ENCODE measurements around the gene DSG3.
A peak's percentile ranks its signal among the peaks of the same experiment; 100 is the strongest.
"Not testable (repeated sequence)": the region's sequence is repeated elsewhere in the genome, so short reads cannot be mapped to it uniquely, and the experiment has no call there.

The DSG3 gene

DNA sequence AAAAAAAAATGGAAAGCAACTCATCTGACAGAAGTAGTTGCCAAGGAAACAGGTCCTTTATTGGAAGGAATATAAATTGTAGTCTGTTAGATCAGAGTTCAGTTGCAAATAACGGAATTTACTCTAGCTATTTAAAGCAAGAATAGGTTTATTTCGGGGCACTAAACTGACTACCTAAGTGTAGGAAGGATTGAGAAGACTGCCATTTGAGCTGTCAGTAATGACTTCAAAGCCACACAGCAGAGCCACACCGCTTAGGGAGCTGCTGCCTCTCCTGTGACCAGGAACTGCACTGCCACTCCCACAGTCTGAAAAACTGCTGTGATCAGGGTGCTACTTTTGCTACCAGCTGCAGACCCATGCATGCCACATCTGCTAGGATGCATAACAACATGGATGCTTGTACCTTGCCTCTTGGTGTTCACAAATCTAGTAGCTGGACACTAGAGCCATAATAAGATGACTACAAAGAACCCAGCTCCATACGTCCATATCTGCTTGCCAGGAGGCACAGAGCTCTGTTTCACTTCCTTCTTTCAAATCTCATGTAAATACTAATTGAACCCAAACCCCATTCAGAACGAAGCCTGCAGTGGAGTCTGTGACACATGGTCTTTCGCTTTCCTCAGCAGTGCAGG lies 52.6 kb downstream of the DSG3 start:
- peaks cover 18% of the 10 kb centered on the region for H3K27me3 Mint-ChIP-seq (ENCODE audit: low read depth)
- TF ChIP-seq, protein P1, sequence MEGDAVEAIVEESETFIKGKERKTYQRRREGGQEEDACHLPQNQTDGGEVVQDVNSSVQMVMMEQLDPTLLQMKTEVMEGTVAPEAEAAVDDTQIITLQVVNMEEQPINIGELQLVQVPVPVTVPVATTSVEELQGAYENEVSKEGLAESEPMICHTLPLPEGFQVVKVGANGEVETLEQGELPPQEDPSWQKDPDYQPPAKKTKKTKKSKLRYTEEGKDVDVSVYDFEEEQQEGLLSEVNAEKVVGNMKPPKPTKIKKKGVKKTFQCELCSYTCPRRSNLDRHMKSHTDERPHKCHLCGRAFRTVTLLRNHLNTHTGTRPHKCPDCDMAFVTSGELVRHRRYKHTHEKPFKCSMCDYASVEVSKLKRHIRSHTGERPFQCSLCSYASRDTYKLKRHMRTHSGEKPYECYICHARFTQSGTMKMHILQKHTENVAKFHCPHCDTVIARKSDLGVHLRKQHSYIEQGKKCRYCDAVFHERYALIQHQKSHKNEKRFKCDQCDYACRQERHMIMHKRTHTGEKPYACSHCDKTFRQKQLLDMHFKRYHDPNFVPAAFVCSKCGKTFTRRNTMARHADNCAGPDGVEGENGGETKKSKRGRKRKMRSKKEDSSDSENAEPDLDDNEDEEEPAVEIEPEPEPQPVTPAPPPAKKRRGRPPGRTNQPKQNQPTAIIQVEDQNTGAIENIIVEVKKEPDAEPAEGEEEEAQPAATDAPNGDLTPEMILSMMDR (IDR thresholded peaks at IDR 0.05; ENCODE audit: unreplicated experiment in 3 of 3): no peak
- H3K36me3 Mint-ChIP-seq (ENCODE audit: low read depth): no peaks in the 10 kb centered on the region

DNA sequence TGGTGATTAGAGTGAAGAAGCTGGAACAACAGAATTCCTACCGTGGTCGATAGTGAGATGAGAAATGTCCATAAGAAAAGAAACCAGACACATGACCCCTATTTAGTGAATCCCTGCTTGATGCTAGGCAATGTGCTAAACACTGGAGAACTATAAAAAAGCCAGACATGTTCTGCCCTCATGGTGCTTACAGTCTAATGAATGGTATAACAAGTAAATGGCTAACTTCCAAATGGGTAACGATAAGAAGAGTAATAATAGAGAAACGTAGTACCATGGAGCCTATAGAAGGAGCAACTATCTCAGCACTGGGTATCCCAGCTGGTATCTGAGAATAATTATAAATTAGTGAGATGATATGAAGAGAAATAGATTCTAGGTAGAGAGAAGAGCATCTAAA lies 55.5 kb downstream of the DSG3 start:
- H3K9me3 Mint-ChIP-seq: peaks cover 2% of the 10 kb centered on the region
- no peak overlapping the region for H3K4me3 Mint-ChIP-seq
- H3K27me3 Mint-ChIP-seq (ENCODE audit: low read depth): peaks cover 11% of the 10 kb centered on the region
- TF ChIP-seq, protein P1 (IDR thresholded peaks at IDR 0.05; ENCODE audit: unreplicated experiment in 3 of 3): no peak
- H3K4me1 Mint-ChIP-seq: peaks cover 7% of the 10 kb centered on the region
- peaks cover 4% of the 10 kb centered on the region for H3K36me3 Mint-ChIP-seq (ENCODE audit: low read depth)
- H3K27ac Mint-ChIP-seq: no peak overlapping the region

More for the DNA sequence above, 52.6 kb downstream of the DSG3 start:
- H3K9me3 Mint-ChIP-seq: no peaks in the 10 kb centered on the region
- peak overlapping the region; percentile 40 to 65 (median 57) for H3K4me3 Mint-ChIP-seq
- H3K27ac Mint-ChIP-seq: no peak overlapping the region
- H3K4me1 Mint-ChIP-seq: peaks cover 7% of the 10 kb centered on the region

DNA sequence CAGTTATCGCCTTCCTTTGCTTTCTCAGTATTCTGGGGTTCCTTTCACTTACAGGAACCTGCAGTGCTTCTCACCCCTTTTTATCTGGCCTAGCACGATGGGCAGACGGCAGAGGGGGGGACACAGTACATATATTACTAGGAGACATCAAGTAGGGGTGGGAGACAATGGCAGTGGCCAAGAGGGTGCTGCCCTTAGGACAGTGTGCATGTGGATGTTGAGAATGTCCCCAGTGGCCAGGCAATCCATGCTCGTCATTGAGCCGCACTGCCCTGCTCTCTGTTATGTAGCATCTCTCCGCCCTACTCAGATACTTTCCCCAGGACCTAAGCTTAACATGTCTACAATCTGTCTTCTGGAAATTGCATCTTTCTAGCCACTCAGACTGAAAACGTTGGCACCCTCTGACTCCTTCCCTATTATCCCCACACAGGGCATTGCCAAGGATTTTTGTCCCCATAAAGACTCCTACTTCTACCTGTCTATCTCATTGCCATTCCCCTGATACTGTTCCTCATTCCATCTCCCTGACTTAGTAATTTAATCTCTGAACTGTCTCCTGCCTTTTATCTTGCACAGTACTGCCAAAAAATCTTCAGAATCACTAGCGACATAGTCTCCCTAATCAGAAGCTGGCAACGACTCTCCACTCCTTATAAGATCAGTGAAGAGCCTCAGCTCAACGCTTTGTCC lies 57.1 kb downstream of the DSG3 start:
- peaks cover 8% of the 10 kb centered on the region for H3K36me3 Mint-ChIP-seq (ENCODE audit: low read depth)
- TF ChIP-seq, protein P1 (IDR thresholded peaks at IDR 0.05; ENCODE audit: unreplicated experiment in 3 of 3): no peak
- peaks cover 5% of the 10 kb centered on the region for H3K9me3 Mint-ChIP-seq
- no peaks in the 10 kb centered on the region for H3K4me1 Mint-ChIP-seq
- no peaks in the 10 kb centered on the region for H3K27me3 Mint-ChIP-seq (ENCODE audit: low read depth)
- H3K4me3 Mint-ChIP-seq: no peak overlapping the region
- H3K27ac Mint-ChIP-seq: no peak overlapping the region

DNA sequence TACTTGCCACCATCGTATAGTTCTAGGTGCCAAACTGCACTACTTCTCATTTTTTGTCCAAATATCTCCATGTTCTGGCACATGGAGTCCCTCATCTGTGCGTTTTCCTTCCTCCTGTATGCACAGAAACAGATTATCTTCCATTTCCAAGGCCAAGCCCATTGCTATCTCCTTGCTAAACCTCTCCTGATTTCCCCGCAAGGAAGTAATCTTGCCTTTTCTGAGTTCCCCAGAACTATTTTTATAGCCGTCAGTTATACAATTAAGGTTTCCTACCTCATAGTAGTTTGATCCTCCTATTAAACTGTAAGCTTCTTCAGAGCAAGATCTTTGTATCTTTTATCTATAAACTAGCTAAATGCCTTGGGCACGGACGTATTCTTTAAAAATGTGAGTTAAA lies 57.6 kb downstream of the DSG3 start:
- Mint-ChIP-seq H3K4me1 (no peaks in the 10 kb centered on the region), H3K27me3 (ENCODE audit: low read depth) (no peaks in the 10 kb centered on the region), H3K9me3 (peaks cover 5% of the 10 kb centered on the region), H3K27ac (no peak overlapping the region), H3K36me3 (ENCODE audit: low read depth) (peaks cover 8% of the 10 kb centered on the region), H3K4me3 (no peak overlapping the region)
- TF ChIP-seq, protein P1 (IDR thresholded peaks at IDR 0.05; ENCODE audit: unreplicated experiment in 3 of 3): no peak

DNA sequence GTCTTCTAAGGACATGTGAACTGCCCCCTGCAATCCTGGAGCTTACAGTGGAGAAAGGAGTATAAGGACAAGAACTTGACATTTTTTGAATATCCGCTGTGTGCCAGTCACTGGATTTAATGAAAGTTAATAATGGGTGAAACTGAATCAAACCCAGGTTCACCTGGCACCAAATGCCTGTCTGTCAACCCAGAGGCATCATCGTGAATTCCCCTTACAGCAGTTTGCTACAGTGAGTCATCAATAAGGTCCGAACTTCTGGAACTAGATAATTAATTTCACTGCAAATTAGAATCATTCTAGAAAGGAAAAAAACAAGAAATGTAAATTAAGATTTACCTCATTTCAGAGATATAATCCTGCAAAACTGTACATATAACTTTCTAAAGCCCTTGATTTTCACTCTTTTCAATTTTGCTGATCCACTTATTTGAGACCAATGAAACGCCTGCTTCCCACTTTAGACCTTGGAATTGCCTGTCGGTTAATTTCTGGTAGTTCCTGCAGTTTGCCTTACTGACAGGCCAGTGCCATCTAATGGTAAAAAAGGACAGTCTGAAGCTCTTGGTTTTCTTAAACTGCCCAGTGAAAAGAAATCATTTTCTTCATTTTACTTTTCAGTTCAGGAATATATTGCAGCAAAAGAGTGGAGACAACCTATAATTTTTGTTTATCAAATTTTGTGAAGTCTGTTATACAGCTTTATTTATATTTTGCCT lies 58.6 kb downstream of the DSG3 start:
- Mint-ChIP-seq H3K4me1 (no peaks in the 10 kb centered on the region), H3K36me3 (ENCODE audit: low read depth) (peaks cover 8% of the 10 kb centered on the region), H3K27me3 (ENCODE audit: low read depth) (no peaks in the 10 kb centered on the region), H3K9me3 (peaks cover 5% of the 10 kb centered on the region), H3K27ac (peak overlapping the region in 1 of 3 experiments; percentile 14), H3K4me3 (no peak overlapping the region)
- TF ChIP-seq, protein P1 (IDR thresholded peaks at IDR 0.05; ENCODE audit: unreplicated experiment in 3 of 3): peak; percentile 41 to 51 (median 47)

DNA sequence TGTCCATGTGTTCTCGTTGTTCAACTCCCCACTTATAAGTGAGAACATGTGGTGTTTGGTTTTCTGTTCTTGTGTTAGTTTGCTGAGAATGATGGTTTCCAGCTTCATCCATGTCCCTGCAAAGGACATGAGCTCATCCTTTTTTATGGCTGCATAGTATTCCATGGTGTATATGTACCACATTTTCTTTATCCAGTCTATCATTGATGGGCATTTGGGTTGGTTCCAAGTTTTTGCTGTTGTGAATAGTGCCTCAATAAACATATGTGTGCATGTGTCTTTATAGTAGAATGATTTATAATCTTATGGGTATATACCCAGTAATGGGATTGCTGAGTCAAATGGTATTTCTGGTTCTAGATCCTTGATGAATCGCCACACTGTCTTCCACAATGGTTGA lies 59.6 kb downstream of the DSG3 start:
- H3K27me3 Mint-ChIP-seq (ENCODE audit: low read depth); H3K4me3 Mint-ChIP-seq; H3K27ac Mint-ChIP-seq; H3K9me3 Mint-ChIP-seq; H3K4me1 Mint-ChIP-seq; H3K36me3 Mint-ChIP-seq (ENCODE audit: low read depth): not testable (repeated sequence)
